ENCODE measurements around the gene BRD3. TPM values are rescaled to one million over a fixed set of nuclear protein-coding genes. Genes with fewer than 3 reads are reported as not detected.
A peak's percentile ranks its signal among the peaks of the same experiment; 100 is the strongest.

The BRD3 gene
- total RNA-seq, 1 donor from 2014 or later = 32.0 TPM

DNA sequence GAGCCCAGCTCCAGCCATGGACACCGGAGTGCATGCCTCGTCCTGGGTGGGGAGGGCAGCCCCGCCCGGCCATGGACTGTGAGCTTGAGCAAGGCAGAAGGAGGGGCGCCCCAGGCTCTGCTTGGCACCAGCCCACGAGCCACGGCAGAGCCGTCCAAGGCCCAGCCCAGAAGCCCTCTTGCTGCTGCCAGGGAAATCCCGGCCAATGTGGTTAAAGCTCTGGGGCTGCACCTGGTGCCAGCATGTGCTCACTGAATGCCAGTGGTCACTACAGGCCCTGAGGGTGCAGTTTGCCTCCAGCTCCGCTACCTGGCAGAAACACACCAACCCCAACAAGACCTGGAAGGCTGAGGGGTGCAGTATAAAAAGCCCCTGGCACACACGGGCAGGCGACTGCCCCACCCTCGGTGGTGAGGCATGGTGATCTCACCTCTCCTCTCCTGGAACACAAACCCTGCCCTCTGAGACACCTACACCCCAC, 11.8 kb downstream of the BRD3 start:
- Histone ChIP-seq H3K4me3 (peak overlapping the region in 1 of 2 donors; percentile 6), H3K27ac (no peak overlapping the region), H3K4me1 (peaks cover 8 to 27% of the 10 kb centered on the region in 2 donors), H3K9me3 (no peaks in the 10 kb centered on the region), H3K36me3 (peaks cover 17 to 27% of the 10 kb centered on the region in 2 donors), H3K27me3 (no peaks in the 10 kb centered on the region)
- intact Hi-C loops (cut with DNase I) = no loop called here
- DNase-seq (ENCODE audit: low spot score in 2 of 2) = peak; percentile 9 to 83
- TF ChIP-seq, protein P1, sequence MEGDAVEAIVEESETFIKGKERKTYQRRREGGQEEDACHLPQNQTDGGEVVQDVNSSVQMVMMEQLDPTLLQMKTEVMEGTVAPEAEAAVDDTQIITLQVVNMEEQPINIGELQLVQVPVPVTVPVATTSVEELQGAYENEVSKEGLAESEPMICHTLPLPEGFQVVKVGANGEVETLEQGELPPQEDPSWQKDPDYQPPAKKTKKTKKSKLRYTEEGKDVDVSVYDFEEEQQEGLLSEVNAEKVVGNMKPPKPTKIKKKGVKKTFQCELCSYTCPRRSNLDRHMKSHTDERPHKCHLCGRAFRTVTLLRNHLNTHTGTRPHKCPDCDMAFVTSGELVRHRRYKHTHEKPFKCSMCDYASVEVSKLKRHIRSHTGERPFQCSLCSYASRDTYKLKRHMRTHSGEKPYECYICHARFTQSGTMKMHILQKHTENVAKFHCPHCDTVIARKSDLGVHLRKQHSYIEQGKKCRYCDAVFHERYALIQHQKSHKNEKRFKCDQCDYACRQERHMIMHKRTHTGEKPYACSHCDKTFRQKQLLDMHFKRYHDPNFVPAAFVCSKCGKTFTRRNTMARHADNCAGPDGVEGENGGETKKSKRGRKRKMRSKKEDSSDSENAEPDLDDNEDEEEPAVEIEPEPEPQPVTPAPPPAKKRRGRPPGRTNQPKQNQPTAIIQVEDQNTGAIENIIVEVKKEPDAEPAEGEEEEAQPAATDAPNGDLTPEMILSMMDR (IDR thresholded peaks at IDR 0.05) = no peak

DNA sequence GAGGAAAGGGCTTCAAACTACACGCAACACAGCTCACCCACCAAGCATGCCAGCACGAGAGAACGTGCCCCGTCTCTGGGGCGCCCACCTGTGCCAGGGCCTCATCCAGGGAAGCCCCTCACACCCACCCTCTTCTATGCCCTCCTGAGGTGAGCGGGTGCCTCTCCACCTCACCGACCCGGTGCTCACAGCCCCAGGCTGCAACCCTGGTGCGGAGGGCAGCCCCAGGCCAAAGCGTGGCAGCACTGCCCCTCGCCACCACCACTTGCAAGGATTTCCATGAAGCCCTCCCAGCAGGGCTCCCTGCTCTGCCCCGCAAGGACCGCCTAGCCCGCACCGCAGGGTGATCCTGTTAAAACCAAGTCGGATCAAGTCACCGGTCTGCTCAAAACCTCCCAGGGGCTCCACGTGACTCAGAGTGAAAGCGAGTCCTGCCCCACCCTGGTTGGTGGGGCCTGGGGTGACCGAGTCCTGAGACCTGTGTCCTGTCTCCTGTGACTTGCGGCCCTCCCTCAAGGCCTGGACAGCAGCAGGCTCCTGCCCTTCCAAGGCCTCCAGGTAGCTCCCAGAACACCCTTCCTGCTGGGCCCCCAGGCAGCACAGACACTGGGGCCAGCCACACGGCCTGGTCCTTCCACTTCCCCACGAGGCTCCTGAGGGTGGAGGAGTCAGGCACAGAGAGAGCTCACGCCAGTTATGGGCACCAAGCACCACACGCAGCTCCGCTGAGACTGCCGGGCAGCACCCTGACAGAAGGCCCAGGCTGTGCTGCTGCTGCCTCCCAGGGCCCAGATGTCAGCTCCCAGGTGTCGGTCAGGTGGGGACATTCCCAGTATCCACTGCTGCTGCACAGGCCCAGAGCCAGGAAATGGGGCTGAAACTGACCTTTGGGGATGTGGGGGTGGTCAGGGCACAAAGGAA, 12.7 kb downstream of the BRD3 start:
- DNase-seq (ENCODE audit: low spot score in 2 of 2) = peak; percentile 3 to 60
- intact Hi-C loops (cut with DNase I) = no loop called here
- Histone ChIP-seq H3K9me3 (no peaks in the 10 kb centered on the region), H3K27ac (no peak overlapping the region), H3K4me3 (no peak overlapping the region), H3K4me1 (peaks cover 8 to 23% of the 10 kb centered on the region in 2 donors), H3K27me3 (no peaks in the 10 kb centered on the region), H3K36me3 (peaks cover 21 to 36% of the 10 kb centered on the region in 2 donors)
- TF ChIP-seq, protein P1 (IDR thresholded peaks at IDR 0.05) = no peak

DNA sequence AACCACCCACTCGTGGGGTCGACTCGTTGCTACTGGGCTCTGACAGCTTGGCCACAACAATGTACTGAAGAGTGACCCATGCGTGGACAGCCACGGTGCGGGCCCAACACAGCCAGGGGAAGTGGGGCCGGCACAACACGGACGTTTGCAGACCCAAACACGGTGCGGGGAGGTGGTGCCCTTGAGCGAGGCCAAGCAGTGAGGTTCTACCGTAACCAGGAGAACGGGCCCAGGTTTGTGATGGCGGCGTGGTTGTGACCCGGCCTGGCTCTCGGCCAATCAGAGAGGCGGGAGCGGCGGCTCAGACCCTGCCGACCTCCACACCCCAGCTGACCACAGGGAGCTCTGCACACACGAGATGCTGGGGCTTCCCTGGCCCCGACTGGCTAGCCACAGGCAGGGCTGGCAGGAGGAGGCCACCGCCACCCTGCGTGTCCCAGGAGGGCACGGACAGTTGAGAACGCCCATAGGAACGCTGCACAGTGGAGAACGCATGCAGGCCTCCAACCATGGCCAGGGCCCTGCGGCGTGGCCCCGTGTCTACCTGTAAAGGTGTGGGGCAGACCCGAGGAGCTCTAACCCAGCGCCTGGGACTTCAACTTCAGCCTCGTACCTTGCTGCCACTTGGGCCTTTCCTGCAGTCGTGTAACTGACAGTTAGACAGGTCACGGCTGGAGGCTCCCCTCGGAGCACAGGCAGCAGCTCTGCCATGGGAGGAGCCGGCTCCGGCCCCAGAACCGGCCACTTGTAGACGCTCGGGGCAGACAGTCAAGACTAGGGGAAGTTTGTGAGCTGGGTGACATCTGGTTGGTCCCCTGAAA, 13.7 kb downstream of the BRD3 start:
- DNase-seq (ENCODE audit: low spot score in 2 of 2) = peak in 1 of 2 donors; percentile 56
- TF ChIP-seq, protein P1 (IDR thresholded peaks at IDR 0.05) = no peak
- Histone ChIP-seq H3K4me3 (no peak overlapping the region), H3K9me3 (no peaks in the 10 kb centered on the region), H3K27ac (no peak overlapping the region), H3K4me1 (peaks cover 8 to 20% of the 10 kb centered on the region in 2 donors), H3K27me3 (no peaks in the 10 kb centered on the region), H3K36me3 (peaks cover 30 to 46% of the 10 kb centered on the region in 2 donors)
- intact Hi-C loops (cut with DNase I) = no loop called here

DNA sequence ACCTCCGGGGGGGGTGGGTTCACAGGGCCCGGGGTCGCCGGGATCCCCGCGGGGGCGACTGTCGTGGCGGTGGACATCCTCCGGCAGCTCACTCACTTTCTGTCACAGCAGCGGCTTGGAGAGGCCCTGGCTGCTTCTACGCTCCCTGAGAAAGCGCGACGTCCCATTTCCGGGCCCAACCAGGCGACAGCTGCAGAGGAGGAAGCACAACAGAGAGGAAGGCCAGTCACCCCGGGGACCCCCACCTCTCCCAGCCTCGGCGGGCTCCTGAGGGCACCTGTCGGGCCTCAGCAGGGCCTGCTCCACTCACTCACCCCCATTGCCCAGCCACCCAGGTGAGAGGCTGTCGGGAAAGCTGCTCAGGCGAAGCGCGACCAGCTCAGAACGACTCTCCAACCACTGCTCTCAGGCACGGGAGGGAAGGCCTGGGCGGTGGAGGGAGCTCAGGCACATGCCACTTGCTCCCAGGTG, 14.4 kb downstream of the BRD3 start:
- no peak for DNase-seq (ENCODE audit: low spot score in 2 of 2)
- Histone ChIP-seq H3K36me3 (peaks cover 35 to 53% of the 10 kb centered on the region in 2 donors), H3K9me3 (no peaks in the 10 kb centered on the region), H3K27me3 (no peaks in the 10 kb centered on the region), H3K4me3 (no peak overlapping the region), H3K27ac (no peak overlapping the region), H3K4me1 (peaks cover 8 to 21% of the 10 kb centered on the region in 2 donors)
- TF ChIP-seq, protein P1 (IDR thresholded peaks at IDR 0.05) = no peak
- intact Hi-C loops (cut with DNase I) = no loop called here

DNA sequence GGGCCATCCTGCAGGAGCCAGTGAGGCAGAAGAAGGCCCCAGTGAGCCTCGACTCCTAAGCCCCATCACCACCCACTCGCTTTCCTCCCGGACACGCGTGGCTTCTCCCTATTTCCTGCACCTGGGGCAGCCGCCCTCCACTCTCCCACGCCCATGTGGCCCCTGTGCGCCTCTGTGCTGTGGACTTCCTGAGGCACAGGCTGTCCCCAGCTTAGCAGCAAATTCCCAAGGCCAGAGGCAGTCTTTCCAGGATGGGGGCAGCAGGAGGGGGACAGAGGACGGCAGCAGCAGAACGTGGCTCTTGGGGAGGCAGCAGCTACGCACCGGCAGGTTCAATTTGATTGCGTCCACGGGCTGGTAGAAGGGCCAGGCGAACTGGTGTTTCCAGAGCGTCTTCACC, 14.9 kb downstream of the BRD3 start:
- TF ChIP-seq, protein P1 (IDR thresholded peaks at IDR 0.05) = no peak
- Histone ChIP-seq H3K4me1 (peaks cover 8 to 21% of the 10 kb centered on the region in 2 donors), H3K27ac (no peak overlapping the region), H3K9me3 (no peaks in the 10 kb centered on the region), H3K36me3 (peaks cover 40 to 58% of the 10 kb centered on the region in 2 donors), H3K27me3 (no peaks in the 10 kb centered on the region), H3K4me3 (no peak overlapping the region)
- intact Hi-C loops (cut with DNase I) = no loop called here
- DNase-seq (ENCODE audit: low spot score in 2 of 2) = no peak
